AG09319 (cell line): Measurements from ENCODE around the gene CSPG5.

Experiments used
- DNase-seq: peaks from one replicate; pipeline ENCODE4 v3.0.0-alpha.2; 2010; ENCODE audit warnings: low read depth; ENCODE audit errors: extremely low read depth
- CTCF ChIP-seq: IDR thresholded peaks from 2 replicates; pipeline ENCODE4 v1.5.1; 2011; ENCODE audit warnings: low read depth, mild to moderate bottlenecking, inconsistent platforms, low read length, moderate library complexity

The CSPG5 gene

GRCh38 chr3:47565734-47566550, 12.7 kb downstream of the CSPG5 start:
- no peak for TF ChIP-seq CTCF

GRCh38 chr3:47556351-47556750, 22.3 kb downstream of the CSPG5 start:
- no peak for DNase-seq
- no peak for TF ChIP-seq CTCF

More at GRCh38 chr3:47565734-47566550, 12.7 kb downstream of the CSPG5 start:
- DNase-seq = no peak

- no peak for TF ChIP-seq CTCF
- DNase-seq = no peak
These were observed 24.3 kb downstream of the CSPG5 start for GRCh38 chr3:47554335-47554734.

- TF ChIP-seq CTCF = no peak
- no peak for DNase-seq
These were observed 25.3 kb downstream of the CSPG5 start for GRCh38 chr3:47553407-47553806.

GRCh38 chr3:47542471-47543173, 36.0 kb downstream of the CSPG5 start:
- DNase-seq = no peak

GRCh38 chr3:47541583-47542108, 37.0 kb downstream of the CSPG5 start:
- no peak for TF ChIP-seq CTCF
- DNase-seq = no peak

More at GRCh38 chr3:47542471-47543173, 36.0 kb downstream of the CSPG5 start:
- TF ChIP-seq CTCF = no peak

GRCh38 chr3:47540281-47540680, 38.4 kb downstream of the CSPG5 start:
- DNase-seq = no peak
- TF ChIP-seq CTCF = no peak
